ENCODE measurements around the gene SPAG6.

The SPAG6 gene

GRCh38 chr10:22322641-22323160 is 22.6 kb upstream of the SPAG6 start:
- TF ChIP-seq CTCF (conservative IDR thresholded peaks at IDR 0.05) = no peak
- TF ChIP-seq ZFX (IDR thresholded peaks at IDR 0.05) = no peak
- no peak overlapping the region for H3K27ac ChIP-seq

- H3K27ac ChIP-seq = no peak overlapping the region
- TF ChIP-seq ZFX (IDR thresholded peaks at IDR 0.05) = no peak
- no peak for TF ChIP-seq CTCF (conservative IDR thresholded peaks at IDR 0.05)
These were observed 21.6 kb upstream of the SPAG6 start for GRCh38 chr10:22323538-22324305.

- H3K27ac ChIP-seq = no peak overlapping the region
These were observed 20.9 kb upstream of the SPAG6 start for GRCh38 chr10:22324413-22324812.

GRCh38 chr10:22324893-22325271 is 20.4 kb upstream of the SPAG6 start:
- no peak for TF ChIP-seq CTCF (conservative IDR thresholded peaks at IDR 0.05)
- TF ChIP-seq ZFX (IDR thresholded peaks at IDR 0.05) = no peak
- peak overlapping the region; percentile 44 for H3K27ac ChIP-seq

More at GRCh38 chr10:22324413-22324812, 20.9 kb upstream of the SPAG6 start:
- TF ChIP-seq CTCF (conservative IDR thresholded peaks at IDR 0.05) (no peak), ZFX (IDR thresholded peaks at IDR 0.05) (no peak)

GRCh38 chr10:22325272-22326144 is 19.8 kb upstream of the SPAG6 start:
- H3K27ac ChIP-seq = peak overlapping the region; percentile 44
- TF ChIP-seq CTCF (conservative IDR thresholded peaks at IDR 0.05) = no peak
- TF ChIP-seq ZFX (IDR thresholded peaks at IDR 0.05) = 0 out of 2 replicates have a peak, but pooled peaks have one; percentile 12

- TF ChIP-seq ZFX (IDR thresholded peaks at IDR 0.05) = no peak
- peak overlapping the region; percentile 44 for H3K27ac ChIP-seq
These were observed 19.1 kb upstream of the SPAG6 start for GRCh38 chr10:22326145-22326702.

GRCh38 chr10:22329150-22329549 is 16.1 kb upstream of the SPAG6 start:
- no peak for TF ChIP-seq ZFX (IDR thresholded peaks at IDR 0.05)
- no peak for TF ChIP-seq CTCF (conservative IDR thresholded peaks at IDR 0.05)
- H3K27ac ChIP-seq = no peak overlapping the region
